Stimulated activated CD4-positive, alpha-beta T cell treated with anti-CD3 and anti-CD28 coated beads, Interleukin-12 subunit alpha, Interleukin-12 subunit beta, amount 100 ng/mL, for 24 hours (primary cell): ENCODE measurements around the gene COA8.

ENCODE experiments used
- DNase-seq, 2 experiments: peaks; one replicate each; pipeline ENCODE4 v3.0.0-alpha.2; 2020; ENCODE audit warnings: low read depth in 2 of 2

COA8 gene

GRCh38 chr14:103623883-103624482, 61.2 kb downstream of the COA8 start:
- no peak for DNase-seq

- no peak for DNase-seq
These were observed 62.1 kb downstream of the COA8 start for GRCh38 chr14:103624860-103625259.

DNA sequence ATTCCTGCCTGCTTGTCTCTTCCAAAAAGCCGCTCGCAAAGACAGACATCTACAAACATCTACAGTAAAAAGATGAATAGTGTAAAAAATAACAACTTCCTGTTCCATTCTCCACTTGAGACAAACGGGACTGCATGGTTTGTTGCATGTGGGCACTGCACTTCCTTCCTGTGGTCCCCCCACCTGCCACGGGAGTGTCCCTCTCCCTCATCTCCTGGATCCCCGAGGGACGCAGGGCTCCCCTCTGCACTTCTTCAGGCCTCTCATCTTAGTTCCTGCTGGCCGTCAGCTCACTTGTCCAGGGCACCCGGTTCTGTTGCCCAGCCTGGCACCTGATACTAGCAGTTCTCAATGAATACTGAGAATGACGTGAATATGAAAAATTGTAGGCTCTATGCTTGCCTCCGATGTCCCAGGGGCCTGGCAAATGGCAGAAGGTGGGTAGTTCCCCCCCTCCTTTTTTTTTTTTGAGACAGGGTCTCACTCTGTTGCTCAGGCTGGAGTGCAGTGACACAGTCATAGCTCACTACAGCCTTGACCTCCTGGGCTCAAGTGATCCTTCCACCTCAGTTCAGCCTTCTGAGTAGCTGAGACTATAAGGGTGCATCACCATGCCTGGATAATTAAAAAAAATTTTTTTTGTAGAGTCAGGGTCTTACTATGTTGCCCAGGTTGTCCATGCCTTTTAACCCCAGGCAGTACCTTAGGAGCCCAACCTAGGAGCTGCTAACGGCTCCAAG, 62.8 kb downstream of the COA8 start:
- DNase-seq = peak in 1 of 2 experiments; percentile 11

GRCh38 chr14:103626146-103626850, 63.5 kb downstream of the COA8 start:
- no peak for DNase-seq

- DNase-seq = no peak
These were observed 64.6 kb downstream of the COA8 start for GRCh38 chr14:103627073-103628025.

GRCh38 chr14:103628221-103628683, 65.5 kb downstream of the COA8 start:
- no peak for DNase-seq

GRCh38 chr14:103628684-103629502, 66.1 kb downstream of the COA8 start, which contains the start of gene KLC1:
KLC1 (plus strand) TSS chr14:103629211; CDS start chr14:103654565, 25,354 bp downstream.
- peak; percentile 73 to 83 for DNase-seq

DNA sequence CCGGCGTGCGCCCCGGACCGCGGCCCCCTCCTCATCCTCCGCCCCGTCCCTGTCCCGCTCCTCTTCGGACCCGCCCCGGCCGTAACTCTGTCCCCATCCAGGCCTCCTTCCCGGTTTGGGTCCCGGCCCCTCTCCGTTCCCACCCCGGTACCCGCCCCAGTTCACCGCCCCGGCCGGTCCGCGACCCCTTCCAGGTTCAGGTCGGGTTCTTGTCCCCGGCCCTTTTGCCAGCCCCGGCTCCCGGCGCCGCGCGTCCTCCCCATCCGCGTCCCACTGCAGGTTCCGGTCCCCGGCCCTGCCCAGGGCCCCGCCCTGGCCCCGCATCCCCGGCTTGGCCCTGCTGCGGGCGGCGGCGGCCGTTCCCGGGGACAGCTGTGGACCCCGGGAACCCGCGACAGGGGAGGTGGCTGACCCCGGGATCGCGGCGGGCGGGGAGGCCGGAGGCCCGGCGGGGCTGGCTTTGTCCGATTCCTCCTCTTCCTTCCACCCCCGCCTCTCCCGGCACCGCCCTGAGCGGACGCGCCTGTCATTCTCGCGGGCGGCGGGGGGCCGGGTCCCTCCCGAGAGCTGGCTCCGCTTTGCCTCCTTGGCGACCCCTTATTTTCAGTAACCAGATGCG, 66.9 kb downstream of the COA8 start:
- peak in 1 of 2 experiments; percentile 45 for DNase-seq

DNA sequence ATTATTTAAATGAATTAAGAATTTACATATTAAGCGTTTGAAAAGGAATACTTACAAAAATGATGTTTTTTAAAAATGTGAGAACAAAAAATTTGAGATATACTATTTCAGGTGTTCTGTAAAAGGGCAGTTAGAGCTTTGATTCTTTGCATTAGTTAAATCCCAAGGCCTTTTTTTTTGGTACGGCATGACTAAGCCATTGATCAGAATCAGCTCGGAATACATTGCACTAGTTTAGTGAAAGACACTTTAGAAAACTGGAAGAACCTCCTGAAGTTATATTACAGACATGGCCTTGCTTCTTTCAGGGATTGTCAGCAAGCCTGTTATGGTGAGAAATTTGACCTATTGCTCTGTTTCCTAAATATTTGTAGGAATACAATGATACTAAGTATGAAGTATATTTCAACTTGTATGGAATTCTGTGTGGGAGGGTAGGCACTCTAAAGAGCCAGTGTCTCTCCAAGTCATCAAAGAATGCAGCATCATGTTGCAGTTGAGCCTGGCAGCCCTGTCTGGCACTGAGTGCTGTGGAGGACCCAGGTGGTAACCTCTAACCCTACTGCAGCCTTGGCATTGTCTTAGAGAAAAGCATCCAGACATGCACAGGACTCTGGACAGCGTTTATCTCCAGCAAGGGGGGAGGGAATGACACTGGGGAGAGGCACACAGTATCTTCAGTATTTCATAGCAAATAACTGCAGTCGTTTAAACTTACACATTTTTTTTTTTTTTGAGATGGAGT, 67.8 kb downstream of the COA8 start:
- no peak for DNase-seq

DNA sequence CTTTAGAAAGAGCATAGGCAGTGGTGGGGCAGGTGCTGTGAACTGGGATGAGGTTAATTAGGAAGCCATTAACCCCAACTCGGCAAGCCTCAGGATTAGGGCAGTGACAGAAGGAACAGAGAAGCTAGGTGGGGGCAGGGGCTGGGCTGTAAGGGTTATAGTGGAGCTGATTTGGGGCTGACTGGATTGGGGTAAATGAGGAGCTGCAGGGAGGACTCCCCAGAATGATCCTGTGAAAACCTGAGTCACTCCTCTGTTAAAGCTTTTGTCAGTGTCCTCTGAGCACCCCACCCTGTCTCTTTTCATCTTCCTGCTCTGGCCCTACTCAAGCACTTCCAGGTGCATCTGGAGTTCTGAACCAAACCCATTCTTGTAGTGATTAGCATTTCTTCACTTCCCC, 70.6 kb downstream of the COA8 start:
- no peak for DNase-seq

GRCh38 chr14:103634156-103634555, 71.4 kb downstream of the COA8 start:
- no peak for DNase-seq

GRCh38 chr14:103638594-103638993, 75.8 kb downstream of the COA8 start:
- no peak for DNase-seq
